K562 (cell line): ENCODE measurements around the gene VAPB. TPM values are rescaled to one million over a fixed set of nuclear protein-coding genes. Genes with fewer than 3 reads are reported as not detected.
"Not testable (repeated sequence)": the region's sequence is repeated elsewhere in the genome, so short reads cannot be mapped to it uniquely, and the experiment has no call there.

Experiments used
- ATAC-seq: fragments of 200-7000 bp; cut with Tn5 transposase; 3 replicates; pipeline ENCODE4 v1.9.1; 2020; ENCODE audit warnings: moderate library complexity
- BruUV-seq: library from RNA; stranded (reverse); fragments of 400-500 nt; replicated peaks from 2 replicates; lab custom pipeline; 2021; lab: Mats Ljungman, UMichigan
- CTCF ChIA-PET: fragments of 300-600 bp; formaldehyde crosslinking; extraction: SDS; loops from one replicate; lab custom pipeline; 2021; ENCODE audit warnings: low intra/inter-chr PET ratio; lab: Yijun Ruan, JAX
- POLR2A ChIA-PET: fragments of 300-600, 350-650 bp; sonication (Branson Sonifier 250); formaldehyde crosslinking; extraction: SDS; loops from one replicate; lab custom pipeline; 2021; ENCODE audit warnings: antibody characterized with exemption, inconsistent platforms; lab: Yijun Ruan, JAX
- DNase-seq, 4 experiments: peaks; one replicate each; pipeline versions ENCODE4 v3.0.0 to v3.0.0-alpha.2; 2011 to 2018; ENCODE audit warnings: low spot score in 3 of 4, mixed read lengths in 3 of 4; ENCODE audit errors: extremely low read depth in 1 of 4
- FAIRE-seq: peaks from 2 replicates; lab custom pipeline; 2011; peaks lifted over from hg19 to GRCh38; lab: Jason Lieb, UNC
- H2AFZ ChIP-seq: 2 replicates; pipeline ENCODE4 v1.6.0; 2011; ENCODE audit warnings: low read depth, low read length, control low read depth, inconsistent platforms
- H3K27ac ChIP-seq: fragments of 200-600 bp; 3 replicates; pipeline ENCODE4 v1.8.0; 2011; ENCODE audit warnings: low read depth, mild to moderate bottlenecking, control low read depth, inconsistent platforms, low read length, moderate library complexity, mixed read lengths; ENCODE audit errors: extremely low read depth
- H3K27me3 ChIP-seq, 2 experiments: fragments of 300-600 bp in 1 of 2; 2 replicates in 1 of 2; 3 replicates in 1 of 2; pipeline versions ENCODE4 v1.6.0 to v1.8.0; 2011; ENCODE audit warnings: inconsistent platforms in 2 of 2, low read length in 2 of 2, mild to moderate bottlenecking in 1 of 2, mixed read lengths in 1 of 2, moderate library complexity in 1 of 2; ENCODE audit not compliant: control insufficient read depth in 2 of 2, insufficient read depth in 2 of 2
- H3K36me3 ChIP-seq: fragments of 300-600 bp; 3 replicates; pipeline ENCODE4 v1.8.0; 2011; ENCODE audit warnings: mild to moderate bottlenecking, low read length, inconsistent platforms; ENCODE audit not compliant: control insufficient read depth, insufficient read depth
- H3K4me1 ChIP-seq, 2 experiments: fragments of 200-600 bp in 1 of 2; replicated peaks in 1 of 2; 2 replicates in 1 of 2; 3 replicates in 1 of 2; pipeline versions ENCODE4 v1.5.1 to v1.8.0; 2011; ENCODE audit warnings: inconsistent platforms in 2 of 2, low read length in 2 of 2, mild to moderate bottlenecking in 1 of 2, mixed read lengths in 1 of 2, moderate library complexity in 1 of 2; ENCODE audit not compliant: control insufficient read depth in 2 of 2, insufficient read depth in 2 of 2
- H3K4me2 ChIP-seq: 2 replicates; pipeline ENCODE4 v1.6.1; 2011; ENCODE audit warnings: low read length, control low read depth, inconsistent platforms, mixed read lengths; ENCODE audit not compliant: insufficient read depth
- H3K4me3 ChIP-seq: fragments of 200-600 bp; sonication (generic), shearing (Covaris generic); 2 replicates; pipeline ENCODE4 v1.5.1; 2016; ENCODE audit warnings: control low read depth, inconsistent platforms
- H3K79me2 ChIP-seq: fragments of 200-600 bp; 3 replicates; pipeline ENCODE4 v1.8.0; 2011; ENCODE audit warnings: low read length, inconsistent platforms; ENCODE audit not compliant: control insufficient read depth, insufficient read depth
- H3K9ac ChIP-seq, 2 experiments: 2 replicates each; pipeline versions ENCODE4 v1.6.0 to v1.6.1; 2011; ENCODE audit warnings: low read depth in 2 of 2, low read length in 2 of 2, control low read depth in 1 of 2, inconsistent platforms in 1 of 2, mild to moderate bottlenecking in 1 of 2, mixed read lengths in 1 of 2; ENCODE audit not compliant: insufficient read depth in 1 of 2
- H3K9me1 ChIP-seq: one replicate; pipeline ENCODE4 v1.6.0; 2011; ENCODE audit warnings: inconsistent platforms, mild to moderate bottlenecking, low read length, moderate library complexity; ENCODE audit not compliant: control insufficient read depth, insufficient read depth
- H3K9me3 ChIP-seq: replicated peaks from 2 replicates; pipeline ENCODE4 v1.5.1; 2011; ENCODE audit warnings: low read depth, low read length, inconsistent platforms; ENCODE audit not compliant: control insufficient read depth, insufficient read depth
- H4K20me1 ChIP-seq: replicated peaks from 2 replicates; pipeline ENCODE4 v1.6.1; 2011; ENCODE audit warnings: low read length, inconsistent platforms, mixed read lengths; ENCODE audit not compliant: control insufficient read depth, insufficient read depth
- CREB5 ChIP-seq: fragments of 250-450 bp; sonication (Bioruptor Pico); IDR thresholded peaks from 2 replicates; pipeline ENCODE4 v1.5.0; 2020; ENCODE audit warnings: mild to moderate bottlenecking
- HLTF ChIP-seq: fragments of 450-650 bp; IDR thresholded peaks from 2 replicates; pipeline ENCODE4 v1.6.1; 2016
- KAT2B ChIP-seq: IDR thresholded peaks from one replicate; pipeline ENCODE4 v1.6.1; 2012; ENCODE audit warnings: low read depth, mild to moderate bottlenecking, control low read depth, inconsistent platforms, low read length, moderate library complexity
- POLR2A ChIP-seq: fragments of 450-650 bp; conservative IDR thresholded peaks from 2 replicates; pipeline ENCODE4 v1.6.1; 2016
- PRPF4 ChIP-seq: fragments of 200-400 bp; formaldehyde crosslinking; IDR thresholded peaks from one replicate; pipeline ENCODE4 v1.6.1; 2017; ENCODE audit warnings: low read length, low read depth, mild to moderate bottlenecking; ENCODE audit not compliant: insufficient read depth, poor library complexity, severe bottlenecking
- SP2 ChIP-seq: IDR thresholded peaks from 2 replicates; pipeline ENCODE4 v1.6.1; 2011; ENCODE audit warnings: mild to moderate bottlenecking, low read depth, low read length, moderate library complexity; ENCODE audit not compliant: poor library complexity, severe bottlenecking; ENCODE audit errors: extremely low read depth
- XRCC4 ChIP-seq: IDR thresholded peaks from one replicate; pipeline ENCODE4 v1.6.1; 2011; ENCODE audit not compliant: insufficient read depth, insufficient read length; ENCODE audit errors: extremely low read depth
- WGBS: fragments of 100-300 bp; shearing (Covaris generic); methylation state at CpG from one replicate; pipeline ENCODE4 v1.1.6; 2016; ENCODE audit warnings: low coverage, mixed read lengths; ENCODE audit not compliant: insufficient coverage; ENCODE audit errors: missing lambda C conversion rate; 5-methylcytosine and 5-hydroxymethylcytosine counted together
- in situ Hi-C: fragments of 300-500 bp; cut with MboI; formaldehyde crosslinking; loops from 4 replicates; pipeline ENCODE4 v1.15.0; 2018; ENCODE audit warnings: inconsistent platforms, mixed read lengths
- intact Hi-C: fragments of 100-400 bp; cut with micrococcal nuclease; formaldehyde crosslinking; loops from 2 replicates; pipeline ENCODE4 v1.14.2; 2022
- polyA plus RNA-seq, 8 experiments: library from polyadenylated mRNA; depleted of rRNA in 4 of 8; stranded (reverse) in 5 of 8; unstranded in 3 of 8; fragments of >200 nt; fragmentation: Nextera tagmentation in 2 of 8; fragmentation: Illumina TruSeq in 1 of 8; extraction: Ambion mirVana in 2 of 8; extraction: Trizol in 1 of 8; gene quantifications; 2 replicates each; pipeline versions ENCODE4 v1.2.1 to v1.2.3, GENCODE V29; 2011 to 2014; ENCODE audit warnings: inconsistent platforms in 1 of 8, missing spikeins in 1 of 8
- total RNA-seq, 7 experiments: library from RNA; depleted of rRNA in 6 of 7; stranded (reverse); fragments of >200 nt in 6 of 7; fragmentation: Illumina TruSeq in 2 of 7; extraction: Trizol in 2 of 7; gene quantifications; 2 replicates each; pipeline versions ENCODE4 v1.2.1 to v1.2.3, GENCODE V29; 2011 to 2021; ENCODE audit warnings: low replicate concordance in 1 of 7

Gene VAPB
- total and polyA plus RNA-seq, 9 of the 15 experiments (the other 6 are each of a cell fraction or from before 2014, with no cell fraction given): 3.4 to 51.0 (median 27.9) TPM

- in situ Hi-C loops: no loop called here
- no peaks in the 10 kb centered on the region for H3K9me1 ChIP-seq
- CTCF ChIA-PET: no interaction called here
- H4K20me1 ChIP-seq: peaks cover 12% of the 10 kb centered on the region
- H3K4me2 ChIP-seq: no peak overlapping the region
- no TSS peak for BruUV-seq
- no peak overlapping the region for H3K4me3 ChIP-seq
- TF ChIP-seq POLR2A (0 out of 2 replicates have a peak, but pooled peaks have one; percentile 24), XRCC4 (no peak)
- TF ChIP-seq, all 486 proteins: peak for 1
- no peaks in the 10 kb centered on the region for H3K27me3 ChIP-seq
- ATAC-seq (no peak), DNase-seq (no peak), FAIRE-seq (no peak)
- H3K79me2 ChIP-seq: peaks cover 95% of the 10 kb centered on the region
- intact Hi-C loops: no loop called here
- H3K9ac ChIP-seq: no peak overlapping the region
- WGBS: 78% methylated on average over 1 of the region's 1 CpG
- POLR2A ChIA-PET: interaction anchor here (1.3 to 2.1 kb wide), 4 partner anchors 11 to 16 kb away, joined by 3 to 5 read pairs (median 4); no protein-coding TSS in a partner anchor
- peaks cover 80% of the 10 kb centered on the region for H3K36me3 ChIP-seq
- H3K27ac ChIP-seq: no peak overlapping the region
- peaks cover 0 to 9% of the 10 kb centered on the region in 2 experiments; a peak in 2 of 5 replicates for H3K4me1 ChIP-seq
- no peak overlapping the region for H2AFZ ChIP-seq
- no peaks in the 10 kb centered on the region for H3K9me3 ChIP-seq
Measured at GRCh38 chr20:58421497-58421850, 32.4 kb downstream of the VAPB start.

DNA sequence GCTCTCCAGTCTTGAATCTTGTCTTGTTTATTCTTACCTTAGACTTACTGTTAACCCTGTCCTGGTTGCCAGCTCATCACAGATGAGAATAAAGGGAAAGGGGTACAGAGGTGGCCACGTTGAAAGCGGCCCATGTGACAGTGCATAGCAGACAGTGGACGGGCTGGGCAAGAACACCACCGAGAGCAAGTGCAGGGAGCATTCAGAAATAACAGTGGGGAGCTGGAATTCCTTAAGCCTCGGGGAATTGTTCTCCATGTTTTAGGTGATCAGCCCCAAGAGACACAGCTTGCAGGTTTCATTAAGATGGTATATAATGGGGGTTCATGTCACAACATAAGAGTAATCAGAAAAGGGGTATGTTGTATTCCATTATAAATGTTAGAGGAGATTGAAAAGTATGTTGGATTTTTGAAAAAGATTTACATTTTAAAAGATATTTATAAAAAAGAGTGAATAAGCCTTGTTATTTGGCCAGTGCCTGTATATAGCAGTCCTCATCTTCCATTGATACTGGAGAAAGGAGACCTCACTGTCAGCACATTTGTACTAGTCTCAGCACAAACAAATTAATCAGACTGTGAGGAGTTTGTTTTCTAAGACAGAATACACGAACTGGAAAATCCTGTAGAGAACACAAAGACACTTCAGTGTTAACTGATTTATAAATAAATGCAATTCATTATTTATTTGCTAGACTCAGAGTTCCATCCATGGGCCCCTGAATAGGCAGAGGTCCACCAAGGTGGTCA lies 35.4 kb downstream of the VAPB start:
- Histone ChIP-seq H3K4me2 (no peak overlapping the region), H3K27me3 (no peaks in the 10 kb centered on the region), H3K79me2 (peaks cover 95% of the 10 kb centered on the region), H3K9me3 (no peaks in the 10 kb centered on the region), H3K27ac (no peak overlapping the region), H3K4me3 (no peak overlapping the region), H4K20me1 (peaks cover 4% of the 10 kb centered on the region), H3K9ac (no peak overlapping the region), H3K36me3 (peaks cover 78% of the 10 kb centered on the region), H2AFZ (no peak overlapping the region), H3K4me1 (peaks cover 0 to 9% of the 10 kb centered on the region in 2 experiments; a peak in 2 of 5 replicates), H3K9me1 (no peaks in the 10 kb centered on the region)
- intact Hi-C loops: no loop called here
- no peak for ATAC-seq
- ChIA-PET POLR2A (interaction anchor here (0.5 to 0.8 kb wide), 3 partner anchors 23 to 464 kb away, joined by 3 read pairs; partner anchors contain the start of gene VAPB), CTCF (no interaction called here)
- WGBS: 94% methylated on average over 6 of the region's 6 CpGs
- no TSS peak for BruUV-seq
- in situ Hi-C loops: no loop called here
- no peak for DNase-seq
- TF ChIP-seq HLTF: no peak
- no peak for TF ChIP-seq CREB5 (CRISPR knock-in tag)
- TF ChIP-seq PRPF4: no peak
- no peak for TF ChIP-seq SP2
- TF ChIP-seq KAT2B: no peak
- FAIRE-seq: peak; percentile 19

DNA sequence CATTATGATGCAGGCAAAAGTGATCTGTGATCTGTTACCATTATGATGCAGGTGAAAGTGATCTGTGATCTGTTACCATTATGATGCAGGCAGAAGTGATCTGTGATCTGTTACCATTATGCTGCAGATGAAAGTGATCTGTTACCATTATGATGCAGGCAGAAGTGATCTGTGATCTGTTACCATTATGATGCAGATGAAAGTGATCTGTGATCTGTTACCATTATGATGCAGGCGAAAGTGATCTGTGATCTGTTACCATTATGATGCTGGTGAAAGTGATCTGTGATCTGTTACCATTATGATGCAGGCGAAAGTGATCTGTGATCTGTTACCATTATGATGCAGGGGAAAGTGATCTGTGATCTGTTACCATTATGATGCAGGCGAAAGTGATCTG lies 38.5 kb downstream of the VAPB start:
- DNase-seq, FAIRE-seq, intact Hi-C loops, H3K27ac ChIP-seq, CTCF ChIA-PET, H3K27me3 ChIP-seq, H3K4me1 ChIP-seq, H4K20me1 ChIP-seq, H3K9me1 ChIP-seq, H3K9ac ChIP-seq, POLR2A ChIA-PET, in situ Hi-C loops, H3K9me3 ChIP-seq, ATAC-seq, H3K4me2 ChIP-seq, H2AFZ ChIP-seq, BruUV-seq, H3K4me3 ChIP-seq: not testable (repeated sequence)
- Histone ChIP-seq H3K79me2 (peaks cover 93% of the 10 kb centered on the region), H3K36me3 (peaks cover 66% of the 10 kb centered on the region)
- WGBS: 100% methylated on average over 3 of the region's 3 CpGs
